Hindlimb muscle (tissue), 1 donor: ENCODE data around the gene PPEF2. TPM values are rescaled to one million over a fixed set of nuclear protein-coding genes. Genes with fewer than 3 reads are reported as not detected.
A peak's percentile ranks its signal among the peaks of the same experiment; 100 is the strongest.

Source experiments
- DNase-seq: peaks from one replicate; pipeline ENCODE4 v3.0.0-alpha.2; 2013
- polyA plus RNA-seq: library from polyadenylated mRNA; unstranded; fragments of 120-200 nt; gene quantifications from one replicate; pipeline ENCODE4 v1.2.1, GENCODE V29; 2013; ENCODE audit not compliant: insufficient read length

The PPEF2 gene
- polyA plus RNA-seq, 1 donor = 0.06 TPM

GRCh38 chr4:75892508-75892907 is 9.7 kb downstream of the PPEF2 start:
- no peak for DNase-seq

- DNase-seq = no peak
Observed at GRCh38 chr4:75891611-75892010, 10.6 kb downstream of the PPEF2 start.

GRCh38 chr4:75889537-75890199 is 12.6 kb downstream of the PPEF2 start:
- DNase-seq = no peak

- DNase-seq = no peak
Observed at GRCh38 chr4:75886104-75886503, 16.1 kb downstream of the PPEF2 start.

GRCh38 chr4:75881476-75881875 is 20.8 kb downstream of the PPEF2 start:
- no peak for DNase-seq

GRCh38 chr4:75880278-75880677 is 22.0 kb downstream of the PPEF2 start:
- no peak for DNase-seq

GRCh38 chr4:75878246-75878756 is 24.0 kb downstream of the PPEF2 start:
- DNase-seq = no peak

- DNase-seq = no peak
Observed at GRCh38 chr4:75876218-75876617, 26.0 kb downstream of the PPEF2 start.

GRCh38 chr4:75869100-75869499 is 33.2 kb downstream of the PPEF2 start:
- no peak for DNase-seq

GRCh38 chr4:75867130-75867529 is 35.1 kb downstream of the PPEF2 start:
- DNase-seq = no peak

GRCh38 chr4:75860606-75861005 is 41.6 kb downstream of the PPEF2 start:
- DNase-seq = no peak

GRCh38 chr4:75858721-75859120 is 43.5 kb downstream of the PPEF2 start:
- DNase-seq = no peak

- DNase-seq = no peak
Observed at GRCh38 chr4:75849461-75849860, 52.8 kb downstream of the PPEF2 start.

- DNase-seq = no peak
Observed at GRCh38 chr4:75848891-75849290, 53.4 kb downstream of the PPEF2 start.

GRCh38 chr4:75848171-75848760 is 54.0 kb downstream of the PPEF2 start:
- DNase-seq = peak; percentile 62

GRCh38 chr4:75845992-75846391 is 56.3 kb downstream of the PPEF2 start:
- no peak for DNase-seq

GRCh38 chr4:75844151-75844662 is 58.0 kb downstream of the PPEF2 start:
- DNase-seq = no peak

GRCh38 chr4:75843596-75843995 is 58.7 kb downstream of the PPEF2 start:
- no peak for DNase-seq

- no peak for DNase-seq
Observed at GRCh38 chr4:75841641-75842520, 60.4 kb downstream of the PPEF2 start.

- DNase-seq = no peak
Observed at GRCh38 chr4:75834772-75835154, 67.5 kb downstream of the PPEF2 start.

GRCh38 chr4:75834095-75834771 is 68.0 kb downstream of the PPEF2 start:
- DNase-seq = no peak

- DNase-seq = no peak
Observed at GRCh38 chr4:75831856-75832405, 70.3 kb downstream of the PPEF2 start.
